GM19395 (cell line): Measurements from ENCODE around the gene PIGT.

Experiments used
- ATAC-seq: cut with Tn5 transposase; IDR thresholded peaks from one replicate; pipeline ENCODE4 v1.9.1; 2021; ENCODE audit warnings: mild to moderate bottlenecking, moderate library complexity; ENCODE audit not compliant: unreplicated experiment

Gene PIGT

DNA sequence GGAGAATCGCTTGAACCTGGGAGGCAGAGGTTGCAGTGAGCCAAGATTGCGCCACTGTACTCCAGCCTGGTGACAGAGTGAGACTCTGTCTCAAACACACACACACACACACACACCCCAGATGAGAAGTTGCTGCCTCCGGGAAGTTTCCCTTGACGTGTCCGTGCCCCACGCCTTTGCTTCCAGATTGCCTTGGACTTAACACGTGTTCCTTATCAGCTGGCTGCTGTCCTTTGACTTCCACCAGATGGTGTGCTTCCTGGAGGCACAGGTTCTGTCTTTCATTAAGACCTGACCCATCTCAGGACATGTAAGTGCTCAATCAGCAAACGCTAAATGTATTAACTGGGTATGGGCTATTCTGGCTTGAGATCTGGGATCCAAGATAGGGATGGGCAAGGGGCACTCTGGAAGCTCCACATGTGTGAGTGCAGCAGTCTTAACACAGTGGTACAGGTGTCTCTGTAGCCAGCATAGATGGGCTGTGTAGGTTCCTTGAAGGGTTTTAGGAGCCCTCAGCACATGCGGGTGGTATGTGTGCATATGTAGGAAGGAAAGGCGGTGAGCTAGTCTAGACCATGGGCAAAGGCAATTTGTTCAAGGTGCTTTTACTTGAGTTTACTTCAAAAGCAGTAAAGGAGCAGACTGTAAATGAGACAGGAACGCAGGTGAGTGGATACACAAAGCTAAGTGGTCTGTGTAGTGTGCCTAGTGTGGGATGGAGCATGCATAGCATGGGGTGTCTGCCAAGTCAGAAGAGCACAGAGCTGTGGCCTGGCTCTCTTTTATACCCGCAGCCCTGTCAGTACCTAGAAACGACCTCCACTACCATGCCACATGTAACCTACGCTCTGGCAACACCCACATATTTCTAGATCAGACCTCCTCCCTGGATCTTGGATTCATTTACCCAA lies 11.6 kb downstream of the PIGT start:
- ATAC-seq: no peak

DNA sequence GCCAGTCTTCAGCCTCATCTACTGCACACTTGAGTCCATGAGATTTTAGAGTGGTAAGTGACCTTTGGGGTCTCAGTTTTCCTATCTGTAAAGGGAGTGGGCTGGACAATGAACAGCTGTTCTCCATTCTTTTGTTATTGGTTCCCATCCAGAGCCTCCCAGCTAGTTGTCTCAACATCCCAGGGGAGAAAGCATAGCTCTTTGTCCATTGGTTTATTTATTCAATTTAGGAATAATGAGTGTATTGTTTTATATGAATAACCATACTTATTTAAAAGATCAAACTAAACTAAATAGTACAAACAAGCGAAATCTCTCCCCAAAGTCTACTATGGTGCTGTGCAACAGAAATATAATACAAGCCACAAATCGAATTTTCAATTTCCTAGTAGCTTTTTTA lies 13.7 kb downstream of the PIGT start:
- ATAC-seq: no peak

DNA sequence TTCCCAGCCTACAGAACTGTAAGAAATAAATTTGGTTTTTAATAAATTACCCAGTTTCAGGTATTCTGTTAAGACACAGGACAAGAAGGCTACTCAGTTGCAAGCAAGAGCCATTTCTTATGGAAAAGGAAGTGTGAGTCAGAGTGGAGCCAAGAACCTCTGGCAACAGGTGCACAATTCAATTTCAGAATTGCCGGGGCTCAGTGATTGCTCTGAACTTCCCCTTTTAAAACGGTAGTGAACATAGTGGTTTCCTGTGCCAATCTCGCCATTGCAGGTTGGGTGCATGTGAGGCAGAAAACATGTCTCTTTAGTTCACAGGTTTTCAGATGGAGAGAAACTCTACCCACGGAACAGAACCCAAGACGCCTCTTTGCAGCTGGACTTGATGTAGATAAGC lies 16.4 kb downstream of the PIGT start:
- ATAC-seq: peak; percentile 78

DNA sequence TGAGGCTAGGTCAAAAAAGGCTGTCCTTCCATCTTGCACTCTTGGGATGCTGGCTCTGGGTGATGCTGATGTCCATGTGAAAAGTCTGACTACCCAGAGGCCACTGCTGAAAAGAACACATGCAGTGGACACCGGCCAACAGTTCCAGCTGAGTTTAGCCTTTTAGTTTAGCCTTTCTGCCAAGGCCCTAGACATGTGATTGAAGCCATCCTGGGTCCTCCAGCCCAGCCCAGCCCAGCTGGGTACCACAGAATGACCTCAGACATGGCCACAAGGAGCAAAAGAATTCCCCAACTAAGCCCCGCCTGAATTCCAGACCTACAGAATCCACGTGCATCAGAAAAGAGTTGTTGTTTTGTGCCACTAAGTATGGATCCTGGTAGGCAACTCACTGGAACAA lies 17.4 kb downstream of the PIGT start:
- no peak for ATAC-seq

DNA sequence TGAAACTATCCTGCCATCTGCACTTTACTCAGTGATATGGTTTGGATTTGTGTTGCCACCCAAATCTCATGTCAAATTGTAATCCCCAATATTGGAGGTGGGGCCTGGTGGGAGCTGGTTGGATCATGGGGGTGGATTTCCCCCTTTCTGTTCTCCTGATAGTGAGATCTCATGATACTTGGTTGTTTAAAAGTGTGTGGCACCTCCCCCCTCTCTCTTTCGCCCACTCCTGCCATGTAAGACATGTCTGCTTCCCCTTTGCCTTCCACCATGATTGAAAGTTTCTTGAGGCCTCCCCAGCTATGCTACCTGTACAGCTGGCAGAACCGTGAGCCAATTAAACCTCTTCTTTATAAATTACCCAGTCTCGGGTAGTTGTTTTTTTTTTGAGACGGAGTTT lies 18.0 kb downstream of the PIGT start:
- ATAC-seq: no peak

DNA sequence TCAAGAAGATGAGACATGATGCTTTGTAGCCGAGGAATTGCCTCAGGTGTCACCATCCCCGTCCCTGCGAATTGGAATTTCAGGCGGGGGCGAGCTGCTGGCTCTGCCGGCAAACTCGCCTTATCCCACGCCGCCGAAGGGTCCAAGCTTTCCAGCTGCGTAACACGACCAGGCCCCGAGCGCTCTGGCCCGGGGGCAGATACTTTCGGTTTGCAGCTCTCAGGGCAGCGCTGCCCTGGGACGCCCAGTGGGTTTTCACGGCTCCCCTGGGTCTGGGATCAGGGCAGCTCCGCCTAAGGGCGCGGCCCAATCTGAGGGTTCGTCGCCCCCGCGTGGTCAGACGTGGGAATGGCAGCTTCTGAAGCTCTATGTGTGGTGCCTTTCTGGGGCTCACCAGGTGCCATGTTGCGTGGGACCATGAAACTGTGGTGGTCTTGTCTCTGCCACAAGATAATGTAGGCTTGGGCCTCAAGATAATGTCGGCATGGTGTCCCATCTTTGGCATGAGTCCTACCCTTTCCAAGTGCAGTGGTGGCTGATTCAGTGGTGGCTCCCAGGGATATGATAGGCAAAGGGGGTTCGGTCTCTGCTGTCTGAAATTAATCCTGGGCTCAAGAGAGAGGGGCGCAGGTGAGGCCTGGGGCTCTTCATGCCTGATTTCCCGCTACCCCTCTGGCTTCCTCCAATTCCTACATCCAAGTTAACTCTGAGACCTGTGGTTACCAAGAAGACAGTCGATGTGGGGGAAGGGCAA lies 21.0 kb downstream of the PIGT start:
- no peak for ATAC-seq

DNA sequence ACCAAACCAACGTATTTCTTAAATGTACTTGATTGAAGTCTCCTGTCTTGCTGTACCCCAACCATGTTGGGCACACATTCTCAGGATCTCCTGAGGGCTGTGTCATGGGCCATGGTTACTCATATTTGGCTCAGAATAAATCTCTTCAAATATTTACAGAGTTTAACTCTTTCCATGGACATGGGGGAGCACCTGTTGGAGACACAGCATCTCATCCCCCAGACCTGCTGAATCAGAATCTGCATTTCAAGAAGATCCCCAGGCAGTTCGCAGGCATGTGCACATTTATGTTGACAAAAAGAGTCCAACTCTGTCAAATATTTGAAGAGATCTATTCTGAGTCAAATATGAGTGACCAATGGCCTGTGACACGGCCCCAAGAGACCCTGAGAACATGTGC lies 24.5 kb downstream of the PIGT start:
- ATAC-seq: no peak

DNA sequence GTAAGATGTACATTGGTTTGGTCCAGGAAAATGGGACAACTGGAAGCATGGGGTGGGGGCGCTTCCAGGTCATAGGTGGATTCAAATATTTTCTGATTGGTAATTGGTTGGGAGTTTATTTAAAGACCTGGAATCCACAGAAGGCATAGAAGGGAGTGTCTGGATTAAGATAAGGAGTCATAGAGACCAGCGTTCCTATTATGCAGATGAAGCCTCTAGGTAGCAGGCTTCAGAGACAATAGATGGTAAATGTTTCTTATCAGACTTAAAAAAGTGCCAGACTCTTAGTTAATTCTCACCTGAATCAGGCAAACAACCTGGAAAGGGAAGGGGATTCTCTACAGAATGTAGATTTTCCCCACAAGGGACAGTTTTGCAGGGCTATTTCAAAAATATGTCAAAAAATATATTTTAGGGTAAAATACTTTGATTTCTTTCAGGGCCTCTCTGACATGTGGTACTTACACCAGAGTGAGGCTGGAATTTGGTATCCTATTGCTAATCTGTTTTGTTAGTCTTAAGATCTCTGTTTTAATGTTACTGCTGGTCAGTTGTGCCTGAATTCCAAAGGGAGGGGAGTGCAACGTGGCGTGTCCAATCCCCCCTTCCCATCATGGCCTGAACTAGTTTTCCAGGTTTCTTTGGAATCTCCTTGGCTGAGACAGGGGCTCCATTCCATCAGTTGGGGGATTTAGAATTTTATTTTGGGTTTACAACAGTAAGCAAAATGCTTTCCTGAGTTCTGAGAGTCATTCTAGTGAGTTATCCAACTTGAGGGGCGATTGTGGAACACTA lies 25.1 kb downstream of the PIGT start:
- no peak for ATAC-seq

DNA sequence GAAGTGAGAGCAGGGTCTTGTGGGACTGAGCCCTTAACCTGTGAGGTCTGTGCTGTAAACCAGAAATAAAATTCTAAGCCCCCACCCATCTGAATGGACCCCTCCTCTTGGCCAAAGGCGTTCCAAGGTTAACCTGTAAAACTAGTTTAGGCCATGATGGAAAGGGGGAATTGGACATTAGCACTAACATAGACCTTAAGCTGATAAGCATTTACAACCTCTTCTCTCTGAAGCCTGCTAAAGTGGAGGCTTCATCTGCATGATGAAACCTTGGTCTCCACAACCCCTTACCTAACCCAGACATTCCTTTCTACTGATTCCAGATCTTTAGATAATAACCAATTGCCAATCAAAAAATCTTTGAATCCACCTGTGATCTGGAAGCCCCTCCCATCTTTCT lies 25.8 kb downstream of the PIGT start:
- ATAC-seq: no peak

DNA sequence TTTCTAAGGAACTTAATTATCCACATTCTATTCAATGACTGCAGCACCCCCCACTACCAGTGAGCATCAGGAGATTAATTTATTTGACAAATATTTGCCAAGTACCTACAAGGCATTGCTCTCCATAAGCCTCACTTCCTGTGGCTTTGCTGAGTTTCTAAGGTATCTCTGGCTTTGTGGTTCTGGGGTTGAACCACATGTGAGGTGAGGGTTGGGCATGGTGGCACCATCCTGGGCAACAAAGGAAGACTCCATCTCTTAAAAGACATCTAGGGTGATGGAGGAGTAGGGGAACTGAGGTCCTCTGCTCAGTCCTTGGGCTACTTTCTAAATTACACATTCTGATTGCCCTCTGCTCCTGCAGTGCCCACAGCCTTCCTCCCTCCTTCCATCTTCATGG lies 28.1 kb downstream of the PIGT start:
- no peak for ATAC-seq

DNA sequence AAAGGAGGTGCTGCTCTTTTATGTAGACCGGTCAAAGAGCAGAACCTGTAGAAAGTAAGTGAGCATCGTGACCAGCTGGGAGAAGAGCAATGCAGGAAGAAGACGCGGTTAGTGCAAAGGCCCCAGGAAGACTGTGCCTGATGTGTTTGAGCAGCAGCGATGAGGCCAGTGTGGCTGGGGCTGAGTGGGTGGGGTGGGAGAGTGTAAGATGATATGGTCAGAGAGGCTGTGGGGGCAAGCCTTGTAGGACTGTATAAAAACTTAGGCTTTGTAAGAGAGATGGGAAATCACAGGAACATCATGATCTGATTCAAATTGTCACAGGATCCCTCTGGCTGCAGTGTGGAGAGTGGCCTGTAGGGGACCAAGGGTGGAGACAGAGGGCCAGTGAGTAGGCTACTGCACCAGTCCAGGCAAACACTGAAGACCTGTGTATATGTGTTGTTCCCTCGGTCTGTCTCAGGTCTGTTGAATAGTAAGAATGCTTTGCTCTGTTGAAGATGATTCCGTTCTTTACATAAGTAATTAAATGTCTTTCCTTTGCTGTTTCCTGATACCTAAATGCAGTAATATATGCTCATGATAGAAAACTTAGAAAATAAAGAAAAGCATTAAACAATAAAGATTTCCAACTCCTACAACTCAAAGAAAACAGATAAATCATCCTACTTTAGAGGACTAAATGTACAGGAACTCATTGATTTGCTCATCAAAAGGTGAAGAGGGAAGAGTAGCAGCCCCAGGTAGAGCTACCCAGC lies 30.0 kb downstream of the PIGT start:
- ATAC-seq: no peak

DNA sequence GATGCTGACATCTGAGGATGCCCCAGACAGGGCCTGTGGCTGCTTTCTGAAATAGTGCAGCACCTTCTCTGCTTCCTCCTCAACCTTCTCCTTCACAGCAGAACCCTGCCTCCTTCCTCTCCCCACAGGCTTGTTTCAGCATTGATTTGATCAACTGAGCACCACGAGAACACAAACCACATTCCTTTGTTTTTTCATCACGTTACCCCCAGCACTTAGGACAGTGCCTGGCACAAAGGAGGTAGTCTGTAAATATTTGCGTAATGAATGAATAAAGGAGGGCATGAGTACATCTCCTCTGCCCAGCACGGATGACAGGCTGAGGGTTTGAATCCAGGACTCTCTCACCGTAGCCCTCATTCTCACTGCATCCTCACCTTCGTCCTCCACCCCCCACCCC lies 32.3 kb downstream of the PIGT start:
- no peak for ATAC-seq

DNA sequence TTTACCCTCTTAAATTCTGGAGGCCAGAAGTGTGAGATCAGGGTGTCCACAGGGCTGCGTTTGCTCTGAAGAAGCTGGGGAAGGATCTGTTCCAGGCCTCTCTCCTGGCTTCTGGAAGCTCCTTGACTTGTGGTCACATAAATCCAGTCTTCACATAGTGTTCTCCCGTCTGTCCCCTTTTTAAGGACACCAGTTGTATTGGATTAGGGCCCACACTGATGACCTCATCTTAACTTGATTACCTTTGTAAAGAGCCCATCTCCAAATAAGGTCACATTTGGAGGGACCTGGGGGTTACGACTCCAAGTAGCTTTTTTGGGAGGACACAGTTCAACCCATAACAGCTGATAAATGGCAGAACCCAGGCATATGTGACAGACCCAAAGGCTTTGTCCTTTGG lies 33.6 kb downstream of the PIGT start:
- ATAC-seq: no peak

DNA sequence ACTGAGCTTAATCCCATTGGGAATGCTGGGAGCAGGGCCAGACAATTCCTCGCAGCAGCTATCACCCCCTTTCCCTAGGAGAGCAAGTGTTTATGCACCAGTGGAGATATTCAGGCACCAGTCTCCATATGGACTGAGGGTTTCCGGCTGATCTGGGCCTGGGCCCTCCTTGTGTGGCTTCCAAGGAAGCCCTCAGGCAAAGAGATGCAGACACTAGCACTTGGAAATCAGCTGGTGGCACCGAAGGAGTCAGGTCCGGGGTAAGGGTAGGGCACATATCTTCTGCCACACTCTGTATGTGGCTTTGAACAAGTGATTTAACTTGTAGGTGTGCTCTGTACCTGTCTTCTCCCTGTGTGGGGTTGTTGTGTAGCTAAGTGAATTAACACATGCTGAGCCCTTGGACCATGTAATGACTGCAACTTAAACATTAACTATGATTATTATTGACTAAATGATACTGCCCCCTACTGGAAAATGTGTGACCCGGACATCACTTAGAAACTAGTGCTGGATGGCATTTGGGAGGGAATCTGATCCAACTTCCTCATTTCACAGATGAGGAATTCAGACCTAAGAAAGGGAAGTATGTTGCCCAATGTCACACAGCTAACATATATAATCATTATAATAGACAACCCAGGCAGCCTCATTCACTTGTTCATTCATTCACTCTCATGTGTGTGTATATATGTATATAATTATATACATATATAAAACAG lies 34.3 kb downstream of the PIGT start:
- no peak for ATAC-seq

DNA sequence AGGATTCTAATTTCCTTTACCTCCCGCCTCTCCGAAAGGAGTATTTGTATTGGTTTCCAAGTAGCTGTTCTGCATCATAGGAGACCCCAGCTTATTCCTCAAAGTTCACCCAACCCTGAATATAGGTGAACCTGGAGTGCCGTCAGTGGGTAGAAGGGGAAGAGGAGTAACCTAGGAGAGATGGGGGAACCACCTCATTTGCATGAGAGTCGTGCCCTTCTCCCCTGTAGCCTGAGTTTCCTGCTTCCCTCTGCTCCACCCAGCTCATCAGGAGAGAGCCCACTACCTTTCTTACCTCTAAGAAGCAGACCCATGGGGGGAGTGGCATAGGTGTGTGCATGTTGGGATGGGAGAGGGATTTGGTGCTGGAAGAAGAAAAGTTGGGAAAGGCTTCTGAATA lies 36.3 kb downstream of the PIGT start:
- ATAC-seq: no peak

DNA sequence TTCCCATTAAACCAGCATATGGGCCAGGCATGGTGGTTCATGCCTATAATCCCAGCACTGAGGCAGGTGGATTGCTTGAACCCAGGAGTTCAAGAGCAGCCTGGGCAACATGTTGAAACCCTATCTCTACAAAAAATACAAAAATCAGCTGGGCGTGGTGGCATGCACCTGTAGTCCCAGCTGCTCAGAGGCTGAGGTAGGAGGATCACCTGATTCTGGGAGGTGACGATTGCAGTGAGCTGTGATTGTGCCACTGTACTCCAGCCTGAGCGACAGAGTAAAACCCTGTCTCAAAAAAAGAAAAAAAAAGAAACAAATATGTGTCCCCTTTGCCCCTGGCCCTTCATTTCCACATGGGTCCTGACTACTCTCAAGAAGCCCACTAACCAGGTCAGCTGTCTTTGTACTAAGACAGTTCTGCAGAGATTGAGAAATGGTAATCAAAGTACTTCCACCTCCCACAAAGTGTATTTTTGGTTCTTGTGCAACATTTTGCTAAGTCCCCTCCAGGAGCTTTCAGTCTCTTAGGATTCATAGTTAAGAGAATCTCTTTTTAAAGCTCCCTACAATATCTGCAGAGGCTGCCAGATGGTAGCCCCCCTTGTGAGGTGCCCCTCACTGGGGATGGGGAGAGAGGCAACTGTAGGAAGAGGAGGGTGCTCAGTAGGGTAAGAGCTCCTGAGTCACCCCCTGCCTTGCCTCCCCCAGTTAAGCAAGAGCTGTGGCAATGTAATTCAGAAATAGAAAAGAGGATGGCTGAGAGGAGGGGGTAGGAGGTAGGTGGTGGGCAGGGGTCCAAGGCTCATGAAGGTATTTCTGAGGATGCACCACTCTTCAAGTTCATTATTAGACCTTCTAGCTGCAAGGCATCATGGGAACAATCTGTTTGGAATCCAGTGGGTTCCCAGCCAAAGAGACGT lies 37.1 kb downstream of the PIGT start:
- ATAC-seq: no peak

DNA sequence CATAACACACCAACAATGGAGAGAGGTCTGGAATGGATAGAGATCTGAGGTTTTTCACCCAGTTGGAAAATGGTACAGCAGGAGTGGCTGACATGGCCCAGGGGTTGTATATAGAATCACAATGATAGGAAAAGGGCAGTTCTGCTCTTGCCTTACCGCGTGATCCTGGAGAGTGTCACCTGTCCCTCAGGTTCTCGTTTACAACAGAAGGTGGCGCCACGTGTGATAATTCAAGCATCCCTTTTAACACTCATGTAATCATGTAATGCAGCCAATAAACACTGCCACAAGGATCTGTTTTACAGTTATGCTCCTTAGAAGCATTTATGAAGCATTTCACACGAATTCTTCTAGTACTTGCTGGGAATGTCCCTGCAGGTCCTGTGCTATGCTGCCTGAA lies 40.7 kb downstream of the PIGT start:
- ATAC-seq: no peak

DNA sequence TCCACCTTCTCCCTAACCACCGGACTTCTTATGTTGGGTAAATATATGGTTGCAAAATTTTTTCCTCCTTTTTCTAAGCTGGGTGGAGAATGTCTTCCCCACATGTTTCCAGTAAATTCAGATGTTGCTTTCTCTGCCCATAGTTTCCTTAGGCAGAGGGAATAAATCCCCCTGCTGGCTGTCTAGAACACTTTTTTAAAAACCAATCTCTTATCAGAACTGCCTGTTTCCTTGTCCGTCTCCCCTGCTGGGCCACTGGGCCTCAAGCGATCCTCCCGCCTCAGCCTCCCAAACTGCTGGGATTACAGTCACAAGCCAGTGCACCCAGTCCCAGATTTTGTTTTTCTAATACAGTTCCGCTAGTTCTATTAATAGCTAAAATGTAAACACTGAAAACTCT lies 43.7 kb downstream of the PIGT start:
- no peak for ATAC-seq

DNA sequence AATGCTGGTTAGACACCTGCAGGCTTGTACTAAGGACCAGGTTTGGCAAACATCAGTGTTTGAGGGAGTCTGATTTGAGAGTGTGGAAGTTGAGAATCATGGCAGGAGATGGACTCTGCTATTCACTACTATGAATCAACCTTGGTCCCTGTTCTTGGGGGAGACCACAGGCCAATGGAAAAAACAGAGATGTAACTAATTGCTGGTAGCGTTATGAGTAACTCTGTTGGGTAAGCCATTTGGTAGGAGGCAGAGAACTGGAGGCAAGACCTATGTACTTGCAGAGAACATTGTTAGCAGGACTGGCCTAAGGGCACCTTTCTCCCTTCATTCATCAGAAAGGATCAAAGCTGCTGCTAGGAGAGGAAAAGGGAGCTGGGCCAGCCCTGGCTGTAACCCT lies 45.3 kb downstream of the PIGT start:
- ATAC-seq: no peak
